Activated CD8-positive, alpha-beta T cell treated with anti-CD3 and anti-CD28 coated beads for 36 hours (primary cell): ENCODE measurements around the gene FAM32A. TPM values are rescaled to one million over a fixed set of nuclear protein-coding genes. Genes with fewer than 3 reads are reported as not detected.

Experiments
- ATAC-seq: fragments of 200-7000 bp; cut with Tn5 transposase; one replicate; pipeline ENCODE4 v1.10.0; 2021; ENCODE audit warnings: mild to moderate bottlenecking, moderate library complexity
- CTCF ChIA-PET: fragments of 350-600 bp; sonication (Branson Sonifier 250); formaldehyde crosslinking; loops from one replicate; lab custom pipeline; 2021; ENCODE audit warnings: antibody characterized with exemption; lab: Charles Lee
- POLR2A ChIA-PET: fragments of 350-600 bp; sonication (Branson Sonifier 250); formaldehyde crosslinking; loops from one replicate; lab custom pipeline; 2021; ENCODE audit warnings: antibody characterized with exemption; lab: Charles Lee
- DNase-seq: peaks from one replicate; pipeline ENCODE4 v3.0.0-alpha.2; 2020
- H3K27ac Mint-ChIP-seq: one replicate; pipeline ENCODE4 v1.8.0; 2021; ENCODE audit warnings: mild to moderate bottlenecking, mixed read lengths
- H3K27me3 Mint-ChIP-seq: one replicate; pipeline ENCODE4 v1.8.0; 2021; ENCODE audit warnings: mixed read lengths
- H3K36me3 Mint-ChIP-seq: one replicate; pipeline ENCODE4 v1.8.0; 2021; ENCODE audit warnings: low read depth, mixed read lengths
- H3K4me1 Mint-ChIP-seq: one replicate; pipeline ENCODE4 v1.8.0; 2021; ENCODE audit warnings: low read depth, mixed read lengths
- H3K4me3 Mint-ChIP-seq: one replicate; pipeline ENCODE4 v1.8.0; 2021; ENCODE audit warnings: mild to moderate bottlenecking, moderate library complexity, mixed read lengths
- H3K9me3 Mint-ChIP-seq: one replicate; pipeline ENCODE4 v1.8.0; 2021; ENCODE audit warnings: mixed read lengths
- intact Hi-C: fragments of 100-400 bp; cut with micrococcal nuclease; formaldehyde crosslinking; loops from one replicate; pipeline ENCODE4 v1.10.0; 2022
- total RNA-seq, 2 experiments: library from RNA; stranded (reverse); gene quantifications; one replicate each; pipeline ENCODE4 v1.2.3, GENCODE V29; 2021
- TF ChIP-seq, protein P1 (sequence below): fragments of 200-600 bp; IDR thresholded peaks from one replicate; pipeline ENCODE4 v1.8.0; 2022; ENCODE audit warnings: antibody characterized with exemption, mild to moderate bottlenecking

The FAM32A gene
- total RNA-seq, 2 experiments from 2014 or later = 41.7 to 44.7 TPM

DNA sequence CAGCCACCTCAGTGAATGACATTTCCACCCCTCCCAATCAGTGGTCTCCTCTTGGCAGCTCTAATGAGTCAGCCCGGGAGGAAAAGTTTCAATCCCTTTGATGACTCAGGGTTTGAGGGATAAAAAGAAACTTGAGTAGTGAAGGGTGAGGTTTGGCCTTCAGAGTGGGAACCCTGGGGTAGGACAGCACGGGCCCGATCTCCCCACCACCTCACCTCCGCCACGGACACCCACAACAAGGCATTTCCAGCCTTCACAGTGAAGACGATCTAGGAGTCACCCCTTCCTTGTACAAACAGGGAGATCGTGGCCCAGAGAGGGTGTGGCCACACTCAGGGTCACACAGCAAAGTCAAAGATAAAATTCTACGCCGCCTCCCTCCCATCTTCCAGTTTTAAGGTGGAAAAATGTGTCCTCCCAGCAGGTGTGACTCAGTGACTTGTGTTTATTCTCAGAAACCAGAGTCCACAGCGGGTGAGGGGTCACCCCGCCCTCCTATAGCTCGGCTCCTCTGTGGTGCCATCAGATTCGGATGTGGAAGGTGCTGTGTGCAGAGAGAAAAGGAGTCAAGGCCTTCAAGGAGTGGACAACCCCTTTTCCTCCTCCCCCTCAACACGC, 24.2 kb upstream of the FAM32A start:
- H3K4me3 Mint-ChIP-seq = peak overlapping the region; percentile 40
- ChIA-PET CTCF (interaction anchor here (1.0 to 1.2 kb wide), 4 partner anchors 9 to 120 kb away, joined by 3 to 5 read pairs (median 3); partner anchors contain the start of gene FAM32A), POLR2A (interaction anchor here (1.0 to 1.5 kb wide), 2 partner anchors 11 to 42 kb away, joined by 3 to 5 read pairs; no protein-coding TSS in a partner anchor)
- H3K4me1 Mint-ChIP-seq = peaks cover 19% of the 10 kb centered on the region
- intact Hi-C loops = no loop called here
- TF ChIP-seq, protein P1, sequence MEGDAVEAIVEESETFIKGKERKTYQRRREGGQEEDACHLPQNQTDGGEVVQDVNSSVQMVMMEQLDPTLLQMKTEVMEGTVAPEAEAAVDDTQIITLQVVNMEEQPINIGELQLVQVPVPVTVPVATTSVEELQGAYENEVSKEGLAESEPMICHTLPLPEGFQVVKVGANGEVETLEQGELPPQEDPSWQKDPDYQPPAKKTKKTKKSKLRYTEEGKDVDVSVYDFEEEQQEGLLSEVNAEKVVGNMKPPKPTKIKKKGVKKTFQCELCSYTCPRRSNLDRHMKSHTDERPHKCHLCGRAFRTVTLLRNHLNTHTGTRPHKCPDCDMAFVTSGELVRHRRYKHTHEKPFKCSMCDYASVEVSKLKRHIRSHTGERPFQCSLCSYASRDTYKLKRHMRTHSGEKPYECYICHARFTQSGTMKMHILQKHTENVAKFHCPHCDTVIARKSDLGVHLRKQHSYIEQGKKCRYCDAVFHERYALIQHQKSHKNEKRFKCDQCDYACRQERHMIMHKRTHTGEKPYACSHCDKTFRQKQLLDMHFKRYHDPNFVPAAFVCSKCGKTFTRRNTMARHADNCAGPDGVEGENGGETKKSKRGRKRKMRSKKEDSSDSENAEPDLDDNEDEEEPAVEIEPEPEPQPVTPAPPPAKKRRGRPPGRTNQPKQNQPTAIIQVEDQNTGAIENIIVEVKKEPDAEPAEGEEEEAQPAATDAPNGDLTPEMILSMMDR = no peak
- no peaks in the 10 kb centered on the region for H3K27me3 Mint-ChIP-seq
- peaks cover 11% of the 10 kb centered on the region for H3K36me3 Mint-ChIP-seq
- peak; percentile 80 for DNase-seq
- ATAC-seq = peak; percentile 88
- H3K9me3 Mint-ChIP-seq = no peaks in the 10 kb centered on the region
- peak overlapping the region; percentile 73 for H3K27ac Mint-ChIP-seq

DNA sequence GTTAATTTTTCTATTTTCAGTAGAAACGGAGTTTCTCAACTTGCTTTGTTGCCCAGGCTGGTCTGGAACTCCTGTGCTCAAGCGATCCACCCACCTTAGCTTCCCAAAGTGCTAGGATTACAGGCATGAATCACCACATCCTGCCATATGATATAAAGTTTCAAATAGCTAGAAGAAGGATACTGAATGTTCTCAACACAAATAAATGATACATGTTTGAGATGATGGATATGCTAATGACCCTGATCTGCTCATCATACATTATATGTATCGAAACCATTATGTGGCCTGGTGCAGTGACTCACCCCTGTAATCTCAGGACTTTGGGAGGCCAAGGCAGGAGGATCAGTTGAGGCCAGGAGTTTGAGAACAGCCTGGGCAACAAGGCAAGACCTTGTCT, 23.4 kb upstream of the FAM32A start:
- TF ChIP-seq, protein P1 = no peak
- intact Hi-C loops = no loop called here
- H3K27ac Mint-ChIP-seq = no peak overlapping the region
- no peak overlapping the region for H3K4me3 Mint-ChIP-seq
- CTCF ChIA-PET = interaction anchor here (1.0 to 1.2 kb wide), 2 partner anchors 24 to 51 kb away, joined by 3 to 5 read pairs; partner anchors contain the start of gene FAM32A
- ATAC-seq = no peak
- H3K9me3 Mint-ChIP-seq = no peaks in the 10 kb centered on the region
- no peaks in the 10 kb centered on the region for H3K27me3 Mint-ChIP-seq
- POLR2A ChIA-PET = interaction anchor here (1.4 kb wide), 1 partner anchor 24 kb away, joined by 4 read pairs; the partner anchor contains the start of gene FAM32A
- H3K4me1 Mint-ChIP-seq = peaks cover 19% of the 10 kb centered on the region
- peak; percentile 55 for DNase-seq
- peaks cover 5% of the 10 kb centered on the region for H3K36me3 Mint-ChIP-seq

DNA sequence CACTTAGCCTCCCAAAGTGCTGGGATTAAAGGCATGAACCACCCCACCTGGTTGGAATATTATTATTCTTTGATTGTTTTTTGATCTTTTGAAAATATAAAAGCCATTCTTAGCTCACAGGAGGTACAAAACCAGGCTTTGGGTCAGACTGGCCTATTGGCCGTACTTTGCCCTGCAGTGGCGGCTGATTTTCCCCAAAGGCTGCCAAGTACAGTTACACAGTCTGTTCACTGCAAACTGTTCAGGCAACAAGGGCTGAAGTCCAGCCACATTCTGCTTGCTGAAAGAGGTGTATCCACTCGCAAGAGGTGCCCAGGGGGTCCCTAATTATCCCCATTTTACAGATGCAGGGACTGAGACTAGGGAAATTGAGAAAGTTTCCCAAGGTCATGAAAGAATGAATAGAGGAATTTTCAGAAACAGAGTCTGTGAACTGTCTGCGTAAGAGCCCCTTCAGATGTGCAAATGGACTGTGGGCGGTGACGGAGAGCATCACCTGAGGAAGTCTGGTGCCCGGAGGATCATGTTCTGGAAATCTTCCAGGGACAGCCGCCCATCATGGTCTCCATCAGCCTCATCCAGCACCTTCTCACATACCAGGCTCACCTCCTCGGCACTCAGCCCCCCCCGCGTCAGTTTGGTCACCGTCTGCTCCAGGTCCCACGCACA, 20.9 kb upstream of the FAM32A start:
- ChIA-PET CTCF (no interaction called here), POLR2A (no interaction called here)
- H3K4me1 Mint-ChIP-seq = peaks cover 27% of the 10 kb centered on the region
- no peak overlapping the region for H3K4me3 Mint-ChIP-seq
- intact Hi-C loops = no loop called here
- TF ChIP-seq, protein P1 = no peak
- ATAC-seq (no peak), DNase-seq (no peak)
- no peak overlapping the region for H3K27ac Mint-ChIP-seq
- H3K36me3 Mint-ChIP-seq = no peaks in the 10 kb centered on the region
- no peaks in the 10 kb centered on the region for H3K27me3 Mint-ChIP-seq
- H3K9me3 Mint-ChIP-seq = no peaks in the 10 kb centered on the region

DNA sequence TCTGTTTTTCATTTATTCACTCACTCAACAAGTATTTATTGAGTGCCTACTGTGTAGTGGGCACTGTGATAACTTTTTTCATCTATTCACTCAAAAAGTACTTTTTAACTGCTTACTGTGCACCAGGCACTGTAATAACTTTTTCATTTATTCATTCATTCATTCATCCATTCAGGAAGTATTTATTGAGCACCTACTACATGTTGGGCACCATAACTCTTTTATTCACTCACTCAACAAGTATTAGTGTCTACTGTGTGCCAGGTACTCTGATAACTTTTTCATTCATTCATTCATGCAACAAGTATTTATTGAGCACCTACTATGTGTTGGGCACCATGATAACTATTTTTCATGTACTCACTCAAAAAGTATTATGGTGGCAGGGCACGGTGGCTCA, 18.8 kb upstream of the FAM32A start:
- peaks cover 13% of the 10 kb centered on the region for H3K4me1 Mint-ChIP-seq
- H3K9me3 Mint-ChIP-seq = no peaks in the 10 kb centered on the region
- TF ChIP-seq, protein P1 = no peak
- intact Hi-C loops = no loop called here
- no peaks in the 10 kb centered on the region for H3K36me3 Mint-ChIP-seq
- no peak overlapping the region for H3K4me3 Mint-ChIP-seq
- no peak for ATAC-seq
- ChIA-PET CTCF (no interaction called here), POLR2A (no interaction called here)
- no peaks in the 10 kb centered on the region for H3K27me3 Mint-ChIP-seq
- no peak for DNase-seq
- H3K27ac Mint-ChIP-seq = no peak overlapping the region

DNA sequence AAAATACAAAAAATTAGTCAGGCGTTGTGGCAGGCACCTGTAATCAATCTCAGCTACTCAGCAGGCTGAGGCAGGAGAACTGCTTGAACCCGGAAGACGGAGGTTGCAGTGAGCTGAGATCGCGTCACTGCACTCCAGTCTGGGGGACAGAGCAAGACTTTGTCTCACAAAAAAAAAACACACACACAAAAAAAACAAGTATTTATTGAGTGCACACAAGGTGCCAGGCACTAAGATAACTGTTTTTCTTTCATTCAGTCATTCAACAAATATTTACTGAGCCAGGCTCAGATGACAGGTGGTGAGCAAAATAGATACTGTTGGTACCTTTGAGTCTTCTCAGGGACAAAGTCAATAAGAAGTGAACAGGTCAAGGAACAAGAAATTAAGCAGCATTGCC, 18.2 kb upstream of the FAM32A start:
- Mint-ChIP-seq H3K9me3 (no peaks in the 10 kb centered on the region), H3K4me3 (no peak overlapping the region), H3K27me3 (no peaks in the 10 kb centered on the region), H3K36me3 (no peaks in the 10 kb centered on the region), H3K27ac (no peak overlapping the region), H3K4me1 (peaks cover 8% of the 10 kb centered on the region)
- intact Hi-C loops = no loop called here
- no peak for DNase-seq
- POLR2A ChIA-PET = no interaction called here
- CTCF ChIA-PET = no interaction called here
- ATAC-seq = no peak
- TF ChIP-seq, protein P1 = no peak
